ENCODE measurements around the gene RAPGEF1. TPM values are rescaled to one million over a fixed set of nuclear protein-coding genes. Genes with fewer than 3 reads are reported as not detected.
A peak's percentile ranks its signal among the peaks of the same experiment; 100 is the strongest.

RAPGEF1 gene
- total and polyA plus RNA-seq, 7 donors, result 72.3 to 319 (median 268) TPM

DNA sequence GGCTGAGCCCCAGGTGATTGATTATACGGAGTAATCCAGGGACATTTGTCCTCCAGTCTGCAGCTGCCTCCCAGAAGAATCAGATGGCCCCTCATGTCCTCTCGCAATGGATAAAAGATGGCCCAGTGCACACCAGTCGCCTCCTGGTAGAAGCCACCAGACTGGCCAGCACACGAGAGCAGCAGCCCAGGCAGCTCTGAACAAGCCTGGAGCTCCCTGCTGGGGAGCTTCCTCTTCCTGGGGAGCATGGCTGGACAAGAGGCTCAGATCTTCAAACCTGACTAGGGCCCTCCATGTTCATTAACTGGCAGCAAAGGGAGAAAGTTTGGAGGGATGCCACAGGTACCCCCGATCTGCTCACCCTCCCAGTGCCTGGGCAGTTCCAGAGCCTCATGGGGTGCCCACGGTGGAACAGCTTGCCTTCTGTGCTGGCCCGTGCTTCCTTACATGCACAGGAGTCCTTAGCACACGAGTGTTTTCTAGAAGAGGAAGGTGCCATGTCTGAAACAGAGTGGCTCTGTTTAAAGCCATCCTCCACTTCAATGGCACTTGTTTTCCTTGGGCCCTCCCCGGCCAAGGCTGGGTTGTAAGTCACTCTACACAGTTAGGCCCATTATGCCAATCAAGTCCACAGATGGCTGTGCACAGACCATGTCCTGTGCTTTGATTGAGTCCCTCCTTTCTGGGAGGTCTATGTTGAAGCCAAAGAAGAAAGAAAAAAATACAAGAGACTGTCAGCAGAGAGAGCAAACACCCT is 118.9 kb downstream of the RAPGEF1 start:
- no peak overlapping the region for H3K27ac ChIP-seq

DNA sequence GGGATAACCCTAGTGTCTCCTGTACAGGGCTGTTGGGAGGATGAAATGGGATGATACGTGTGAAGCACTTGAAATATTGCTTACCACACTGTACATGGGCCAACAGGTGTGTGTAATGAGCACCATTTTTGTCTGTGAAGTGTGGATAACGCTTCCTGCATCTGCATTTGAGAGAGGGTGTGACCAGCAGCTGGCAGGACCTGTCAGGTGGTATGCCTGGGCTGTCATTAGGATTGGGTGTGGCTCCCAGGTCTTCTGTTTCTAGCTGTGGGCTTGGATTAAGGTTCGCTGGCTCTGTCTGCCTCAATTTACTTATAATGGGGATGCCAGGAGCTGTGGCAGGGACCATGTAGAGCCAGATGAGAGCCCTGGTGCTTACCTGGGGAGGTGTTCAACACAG is 120.2 kb downstream of the RAPGEF1 start:
- H3K36me3 ChIP-seq (ENCODE audit: insufficient read depth in 1 of 2, low read depth in 1 of 2), result peaks cover 9 to 97% of the 10 kb centered on the region in 2 donors
- no peaks in the 10 kb centered on the region for H3K9me3 ChIP-seq
- no peak overlapping the region for H3K27ac ChIP-seq
- WGBS, 3 donors, result 95 to 100% (median 98%) methylated on average over 3 of the region's 3 CpGs
- no peaks in the 10 kb centered on the region for H3K27me3 ChIP-seq (ENCODE audit: insufficient read depth in 3 of 3, low read length in 2 of 3)
- H3K4me1 ChIP-seq, result peaks cover 9% of the 10 kb centered on the region
- intact Hi-C loops (cut with DNase I), result loop anchor here in 1 of 2 donors (5.0 kb wide), 1 partner anchor 43 kb away; no protein-coding TSS in a partner anchor
- DNase-seq (no peak), ATAC-seq (no peak)
- H3K4me3 ChIP-seq, result no peak overlapping the region
- TF ChIP-seq, protein P1, sequence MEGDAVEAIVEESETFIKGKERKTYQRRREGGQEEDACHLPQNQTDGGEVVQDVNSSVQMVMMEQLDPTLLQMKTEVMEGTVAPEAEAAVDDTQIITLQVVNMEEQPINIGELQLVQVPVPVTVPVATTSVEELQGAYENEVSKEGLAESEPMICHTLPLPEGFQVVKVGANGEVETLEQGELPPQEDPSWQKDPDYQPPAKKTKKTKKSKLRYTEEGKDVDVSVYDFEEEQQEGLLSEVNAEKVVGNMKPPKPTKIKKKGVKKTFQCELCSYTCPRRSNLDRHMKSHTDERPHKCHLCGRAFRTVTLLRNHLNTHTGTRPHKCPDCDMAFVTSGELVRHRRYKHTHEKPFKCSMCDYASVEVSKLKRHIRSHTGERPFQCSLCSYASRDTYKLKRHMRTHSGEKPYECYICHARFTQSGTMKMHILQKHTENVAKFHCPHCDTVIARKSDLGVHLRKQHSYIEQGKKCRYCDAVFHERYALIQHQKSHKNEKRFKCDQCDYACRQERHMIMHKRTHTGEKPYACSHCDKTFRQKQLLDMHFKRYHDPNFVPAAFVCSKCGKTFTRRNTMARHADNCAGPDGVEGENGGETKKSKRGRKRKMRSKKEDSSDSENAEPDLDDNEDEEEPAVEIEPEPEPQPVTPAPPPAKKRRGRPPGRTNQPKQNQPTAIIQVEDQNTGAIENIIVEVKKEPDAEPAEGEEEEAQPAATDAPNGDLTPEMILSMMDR (IDR thresholded peaks at IDR 0.05), result no peak

More for the DNA sequence above, 118.9 kb downstream of the RAPGEF1 start:
- TF ChIP-seq, protein P1 (IDR thresholded peaks at IDR 0.05), result no peak
- ATAC-seq (no peak), DNase-seq (no peak)
- Histone ChIP-seq H3K36me3 (ENCODE audit: insufficient read depth in 1 of 2, low read depth in 1 of 2) (peaks cover 9 to 97% of the 10 kb centered on the region in 2 donors), H3K9me3 (no peaks in the 10 kb centered on the region), H3K27me3 (ENCODE audit: insufficient read depth in 3 of 3, low read length in 2 of 3) (no peaks in the 10 kb centered on the region), H3K4me3 (no peak overlapping the region), H3K4me1 (peaks cover 20% of the 10 kb centered on the region)
- intact Hi-C loops (cut with DNase I), result loop anchor here in 1 of 2 donors (5.0 kb wide), 1 partner anchor 41 kb away; no protein-coding TSS in a partner anchor
- WGBS, 3 donors, result 88 to 89% (median 88%) methylated on average over 9 of the region's 9 CpGs

DNA sequence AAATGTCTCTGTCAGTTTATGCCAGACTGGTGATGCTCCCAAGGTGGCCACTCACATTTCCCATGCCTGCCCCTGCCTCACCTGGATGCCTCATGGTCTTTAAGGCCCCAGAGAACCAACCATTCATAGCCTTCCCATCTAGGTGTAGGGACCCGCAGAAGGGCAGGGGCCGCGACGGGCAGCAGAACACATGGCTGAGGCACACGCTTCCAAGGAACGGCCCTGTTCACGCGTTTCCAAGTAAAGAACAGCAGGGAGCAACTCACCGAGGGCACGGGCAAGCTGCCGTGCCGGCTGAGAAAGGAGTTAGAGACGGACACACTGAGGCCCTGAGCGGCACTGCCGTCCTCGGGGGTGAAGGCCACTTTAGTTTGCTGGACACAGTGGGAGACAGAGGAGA is 121.1 kb downstream of the RAPGEF1 start:
- peaks cover 9 to 97% of the 10 kb centered on the region in 2 donors for H3K36me3 ChIP-seq (ENCODE audit: insufficient read depth in 1 of 2, low read depth in 1 of 2)
- ATAC-seq, result no peak
- H3K27me3 ChIP-seq (ENCODE audit: insufficient read depth in 3 of 3, low read length in 2 of 3), result no peaks in the 10 kb centered on the region
- intact Hi-C loops (cut with DNase I), result no loop called here
- peak overlapping the region; percentile 25 for H3K27ac ChIP-seq
- TF ChIP-seq, protein P1 (IDR thresholded peaks at IDR 0.05), result no peak
- no peak for DNase-seq
- WGBS, 3 donors, result 95 to 99% (median 99%) methylated on average over 16 of the region's 16 CpGs
- H3K9me3 ChIP-seq, result no peaks in the 10 kb centered on the region
- peaks cover 4% of the 10 kb centered on the region for H3K4me1 ChIP-seq
- no peak overlapping the region for H3K4me3 ChIP-seq

DNA sequence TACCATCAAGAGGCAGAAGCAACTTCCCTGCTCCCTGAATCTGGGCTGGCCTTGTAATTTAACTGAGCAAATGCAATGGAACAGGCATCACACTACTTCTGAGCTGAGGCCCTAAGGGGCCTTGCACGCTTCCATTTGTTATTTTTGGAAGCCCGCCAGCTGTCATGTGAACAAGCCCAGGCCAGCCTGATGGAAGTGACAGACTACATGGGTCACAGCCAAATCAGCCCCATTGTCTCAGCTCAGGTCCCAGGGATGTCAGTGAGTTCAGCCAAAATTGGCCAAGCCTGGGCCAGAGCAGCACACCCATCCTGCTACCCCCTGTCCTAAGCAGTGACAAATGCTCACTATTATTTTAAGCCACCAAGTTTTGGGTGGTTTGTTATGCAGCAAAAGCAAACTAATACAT is 121.8 kb downstream of the RAPGEF1 start:
- intact Hi-C loops (cut with DNase I), result no loop called here
- ATAC-seq, result peak; percentile 56 to 67 (median 62)
- H3K4me3 ChIP-seq, result no peak overlapping the region
- TF ChIP-seq, protein P1 (IDR thresholded peaks at IDR 0.05), result no peak
- H3K4me1 ChIP-seq, result peaks cover 4% of the 10 kb centered on the region
- H3K36me3 ChIP-seq (ENCODE audit: insufficient read depth in 1 of 2, low read depth in 1 of 2), result peaks cover 9 to 95% of the 10 kb centered on the region in 2 donors
- peak; percentile 47 to 60 for DNase-seq
- 21 to 28% (median 27%) methylated on average over 2 of the region's 2 CpGs for WGBS, 3 donors
- no peaks in the 10 kb centered on the region for H3K9me3 ChIP-seq
- H3K27me3 ChIP-seq (ENCODE audit: insufficient read depth in 3 of 3, low read length in 2 of 3), result no peaks in the 10 kb centered on the region
- H3K27ac ChIP-seq, result peak overlapping the region; percentile 56

All from psoas muscle (tissue), 8 donors.